ENCODE results near the gene IFI44.

The IFI44 gene

DNA sequence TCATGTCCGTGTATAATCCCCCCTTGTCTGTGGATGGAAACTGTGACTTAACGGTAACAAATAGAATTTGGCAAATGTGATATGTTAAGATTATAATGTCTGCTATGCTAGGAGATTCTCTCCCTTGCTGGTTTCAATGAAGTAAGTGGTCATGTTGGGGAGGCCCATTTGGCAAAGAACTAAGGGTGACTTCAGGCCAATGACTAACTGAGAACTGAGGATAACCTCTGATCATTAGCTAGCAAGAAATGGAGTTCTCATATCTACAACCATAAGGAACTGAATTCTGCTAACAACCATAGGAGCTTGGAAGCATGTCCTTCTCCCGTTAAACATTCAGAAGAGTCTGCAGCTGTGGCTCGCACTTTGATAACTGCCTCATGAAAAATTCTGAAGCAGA is 27.1 kb upstream of the IFI44 start:
- TF ChIP-seq, protein P1, sequence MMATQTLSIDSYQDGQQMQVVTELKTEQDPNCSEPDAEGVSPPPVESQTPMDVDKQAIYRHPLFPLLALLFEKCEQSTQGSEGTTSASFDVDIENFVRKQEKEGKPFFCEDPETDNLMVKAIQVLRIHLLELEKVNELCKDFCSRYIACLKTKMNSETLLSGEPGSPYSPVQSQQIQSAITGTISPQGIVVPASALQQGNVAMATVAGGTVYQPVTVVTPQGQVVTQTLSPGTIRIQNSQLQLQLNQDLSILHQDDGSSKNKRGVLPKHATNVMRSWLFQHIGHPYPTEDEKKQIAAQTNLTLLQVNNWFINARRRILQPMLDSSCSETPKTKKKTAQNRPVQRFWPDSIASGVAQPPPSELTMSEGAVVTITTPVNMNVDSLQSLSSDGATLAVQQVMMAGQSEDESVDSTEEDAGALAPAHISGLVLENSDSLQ (IDR thresholded peaks at IDR 0.05): no peak
- TF ChIP-seq BHLHE40 (IDR thresholded peaks at IDR 0.05; ENCODE audit: borderline replicate concordance) (no peak), CTBP1 (IDR thresholded peaks at IDR 0.05; ENCODE audit: borderline replicate concordance) (no peak), SP1 (IDR thresholded peaks at IDR 0.05) (no peak), L3MBTL2 (conservative IDR thresholded peaks at IDR 0.05) (no peak), FOXK2 (IDR thresholded peaks at IDR 0.05) (no peak), ZNF384 (IDR thresholded peaks at IDR 0.05) (no peak), LEF1 (IDR thresholded peaks at IDR 0.05; ENCODE audit: borderline replicate concordance) (no peak), ELF4 (IDR thresholded peaks at IDR 0.05) (no peak), HDGF (IDR thresholded peaks at IDR 0.05; ENCODE audit: borderline replicate concordance) (no peak), FOXA1 (IDR thresholded peaks at IDR 0.05) (no peak), FOXM1 (IDR thresholded peaks at IDR 0.05; ENCODE audit: borderline replicate concordance) (no peak), SUZ12 (IDR thresholded peaks at IDR 0.05) (no peak), ARNT (IDR thresholded peaks at IDR 0.05) (no peak), NFRKB (IDR thresholded peaks at IDR 0.05) (no peak), TARDBP (IDR thresholded peaks at IDR 0.05) (no peak)
- CTCF ChIA-PET: interaction anchor here (0.6 kb wide), 1 partner anchor 278 kb away, joined by 3 read pairs; no protein-coding TSS in a partner anchor
- no peak for DNase-seq (ENCODE audit: extremely low spot score)
- POLR2A ChIA-PET: no interaction called here

- no peak for TF ChIP-seq L3MBTL2 (conservative IDR thresholded peaks at IDR 0.05)
- TF ChIP-seq SP1 (IDR thresholded peaks at IDR 0.05): no peak
- TF ChIP-seq ELF4 (IDR thresholded peaks at IDR 0.05): no peak
- TF ChIP-seq FOXA1 (IDR thresholded peaks at IDR 0.05): no peak
- no peak for TF ChIP-seq NFRKB (IDR thresholded peaks at IDR 0.05)
- no peak for TF ChIP-seq FOXK2 (IDR thresholded peaks at IDR 0.05)
- TF ChIP-seq BHLHE40 (IDR thresholded peaks at IDR 0.05; ENCODE audit: borderline replicate concordance): no peak
- TF ChIP-seq HDGF (IDR thresholded peaks at IDR 0.05; ENCODE audit: borderline replicate concordance): no peak
- TF ChIP-seq LEF1 (IDR thresholded peaks at IDR 0.05; ENCODE audit: borderline replicate concordance): no peak
- TF ChIP-seq ARNT (IDR thresholded peaks at IDR 0.05): no peak
- no peak for TF ChIP-seq TARDBP (IDR thresholded peaks at IDR 0.05)
- TF ChIP-seq ZNF384 (IDR thresholded peaks at IDR 0.05): no peak
- TF ChIP-seq FOXM1 (IDR thresholded peaks at IDR 0.05; ENCODE audit: borderline replicate concordance): no peak
- no peak for TF ChIP-seq SUZ12 (IDR thresholded peaks at IDR 0.05)
- TF ChIP-seq, protein P1 (IDR thresholded peaks at IDR 0.05): no peak
- TF ChIP-seq CTBP1 (IDR thresholded peaks at IDR 0.05; ENCODE audit: borderline replicate concordance): no peak
- CTCF ChIA-PET: no interaction called here
- POLR2A ChIA-PET: no interaction called here
- no peak for DNase-seq (ENCODE audit: extremely low spot score)
These were observed 25.6 kb upstream of the IFI44 start for GRCh38 chr1:78624035-78624434.

- TF ChIP-seq FOXM1 (IDR thresholded peaks at IDR 0.05; ENCODE audit: borderline replicate concordance): no peak
- TF ChIP-seq BHLHE40 (IDR thresholded peaks at IDR 0.05; ENCODE audit: borderline replicate concordance): no peak
- TF ChIP-seq ARNT (IDR thresholded peaks at IDR 0.05): no peak
- TF ChIP-seq HDGF (IDR thresholded peaks at IDR 0.05; ENCODE audit: borderline replicate concordance): no peak
- no peak for TF ChIP-seq FOXA1 (IDR thresholded peaks at IDR 0.05)
- no peak for TF ChIP-seq LEF1 (IDR thresholded peaks at IDR 0.05; ENCODE audit: borderline replicate concordance)
- TF ChIP-seq L3MBTL2 (conservative IDR thresholded peaks at IDR 0.05): no peak
- TF ChIP-seq ELF4 (IDR thresholded peaks at IDR 0.05): no peak
- TF ChIP-seq NFRKB (IDR thresholded peaks at IDR 0.05): no peak
- no peak for TF ChIP-seq CTBP1 (IDR thresholded peaks at IDR 0.05; ENCODE audit: borderline replicate concordance)
- CTCF ChIA-PET: no interaction called here
- POLR2A ChIA-PET: no interaction called here
- no peak for DNase-seq (ENCODE audit: extremely low spot score)
These were observed 22.3 kb upstream of the IFI44 start for GRCh38 chr1:78627321-78627720.

DNA sequence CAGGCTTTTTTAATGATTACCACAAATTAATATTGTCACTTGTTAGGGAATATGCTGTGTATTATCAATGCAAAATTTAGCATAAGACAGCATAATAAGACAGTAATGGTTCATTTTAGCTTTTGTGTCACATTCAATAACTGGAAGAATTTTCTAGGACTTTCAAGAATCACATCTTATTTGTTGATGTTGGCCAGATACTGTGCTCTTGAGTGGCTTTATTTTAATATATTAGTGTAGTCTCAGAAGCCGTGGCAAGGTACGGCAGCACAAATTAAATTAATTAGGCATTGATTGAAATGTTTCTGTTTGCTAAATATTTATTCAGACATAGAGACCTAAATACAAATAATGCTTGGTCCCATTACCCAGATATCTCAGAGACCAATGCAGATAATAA is 19.0 kb upstream of the IFI44 start:
- POLR2A ChIA-PET: no interaction called here
- TF ChIP-seq SP1 (IDR thresholded peaks at IDR 0.05) (no peak), ELF4 (IDR thresholded peaks at IDR 0.05) (no peak), FOXA1 (IDR thresholded peaks at IDR 0.05) (no peak), BHLHE40 (IDR thresholded peaks at IDR 0.05; ENCODE audit: borderline replicate concordance) (no peak), CTBP1 (IDR thresholded peaks at IDR 0.05; ENCODE audit: borderline replicate concordance) (no peak), LEF1 (IDR thresholded peaks at IDR 0.05; ENCODE audit: borderline replicate concordance) (no peak)
- DNase-seq (ENCODE audit: extremely low spot score): no peak
- CTCF ChIA-PET: no interaction called here

DNA sequence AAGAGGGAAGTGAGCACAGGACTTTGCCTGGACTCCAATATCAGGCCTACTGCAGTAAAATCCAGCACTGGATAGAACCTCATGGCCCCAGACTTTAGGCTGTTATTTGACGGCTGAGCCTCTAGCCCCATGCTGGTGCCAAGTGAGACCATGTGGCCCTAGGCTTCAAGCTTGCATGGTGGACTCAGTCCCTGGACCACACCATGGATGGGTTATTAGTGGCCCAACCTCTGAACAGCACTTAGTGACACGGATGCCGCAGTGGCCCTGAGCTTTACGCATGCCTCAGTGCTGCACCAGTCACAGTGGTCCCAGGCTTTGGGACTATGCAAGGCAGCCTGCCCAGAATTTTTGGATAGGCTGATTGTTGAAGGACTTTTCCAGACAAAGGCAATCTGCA is 16.4 kb upstream of the IFI44 start:
- no peak for DNase-seq (ENCODE audit: extremely low spot score)
- ChIA-PET POLR2A (no interaction called here), CTCF (no interaction called here)
- no peak for TF ChIP-seq BHLHE40 (IDR thresholded peaks at IDR 0.05; ENCODE audit: borderline replicate concordance)
- TF ChIP-seq HDGF (IDR thresholded peaks at IDR 0.05; ENCODE audit: borderline replicate concordance): no peak
- no peak for TF ChIP-seq FOXA1 (IDR thresholded peaks at IDR 0.05)
- TF ChIP-seq NFRKB (IDR thresholded peaks at IDR 0.05): no peak
- no peak for TF ChIP-seq CTBP1 (IDR thresholded peaks at IDR 0.05; ENCODE audit: borderline replicate concordance)
- no peak for TF ChIP-seq L3MBTL2 (conservative IDR thresholded peaks at IDR 0.05)
- TF ChIP-seq FOXK2 (IDR thresholded peaks at IDR 0.05): no peak
- no peak for TF ChIP-seq ZNF384 (IDR thresholded peaks at IDR 0.05)
- no peak for TF ChIP-seq ARNT (IDR thresholded peaks at IDR 0.05)
- no peak for TF ChIP-seq LEF1 (IDR thresholded peaks at IDR 0.05; ENCODE audit: borderline replicate concordance)
- TF ChIP-seq FOXM1 (IDR thresholded peaks at IDR 0.05; ENCODE audit: borderline replicate concordance): no peak
- TF ChIP-seq SUZ12 (IDR thresholded peaks at IDR 0.05): no peak
- TF ChIP-seq TARDBP (IDR thresholded peaks at IDR 0.05): no peak
- TF ChIP-seq SP1 (IDR thresholded peaks at IDR 0.05): no peak
- no peak for TF ChIP-seq ELF4 (IDR thresholded peaks at IDR 0.05)
- TF ChIP-seq, protein P1 (IDR thresholded peaks at IDR 0.05): no peak

DNA sequence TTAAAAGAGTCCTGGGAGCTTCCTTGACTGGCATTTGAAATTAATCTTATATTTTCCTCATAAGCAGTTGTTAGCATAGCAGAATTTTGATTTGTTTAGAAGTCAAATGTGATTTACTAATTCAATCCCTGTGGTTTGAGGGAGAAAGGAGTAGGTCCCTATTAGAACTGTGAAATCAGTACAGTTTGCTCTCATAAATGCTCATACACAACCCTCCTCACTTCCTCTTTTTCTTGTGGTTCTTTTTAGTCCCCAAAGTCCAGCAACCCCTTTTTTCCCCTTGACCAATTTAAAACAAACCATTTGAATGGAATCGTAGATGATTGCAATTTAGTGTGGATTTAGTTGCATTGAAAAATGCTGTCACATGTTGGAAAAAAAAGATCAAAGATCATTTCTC is 9.2 kb upstream of the IFI44 start:
- DNase-seq (ENCODE audit: extremely low spot score): no peak
- POLR2A ChIA-PET: no interaction called here

More for the DNA sequence above, 9.2 kb upstream of the IFI44 start:
- TF ChIP-seq FOXM1 (IDR thresholded peaks at IDR 0.05; ENCODE audit: borderline replicate concordance): no peak
- TF ChIP-seq FOXA1 (IDR thresholded peaks at IDR 0.05): no peak
- TF ChIP-seq LEF1 (IDR thresholded peaks at IDR 0.05; ENCODE audit: borderline replicate concordance): no peak
- no peak for TF ChIP-seq TARDBP (IDR thresholded peaks at IDR 0.05)
- no peak for TF ChIP-seq ARNT (IDR thresholded peaks at IDR 0.05)
- no peak for TF ChIP-seq NFRKB (IDR thresholded peaks at IDR 0.05)
- TF ChIP-seq ZNF384 (IDR thresholded peaks at IDR 0.05): no peak
- TF ChIP-seq SUZ12 (IDR thresholded peaks at IDR 0.05): no peak
- TF ChIP-seq CTBP1 (IDR thresholded peaks at IDR 0.05; ENCODE audit: borderline replicate concordance): no peak
- TF ChIP-seq FOXK2 (IDR thresholded peaks at IDR 0.05): no peak
- CTCF ChIA-PET: no interaction called here

Measured in HEK293T (cell line).